GM18508 (cell line): Measurements from ENCODE around the gene FAM8A1.
"Not testable (repeated sequence)": the region's sequence is repeated elsewhere in the genome, so short reads cannot be mapped to it uniquely, and the experiment has no call there.

Experiments
- ATAC-seq: cut with Tn5 transposase; IDR thresholded peaks from one replicate; pipeline ENCODE4 v1.9.1; 2021; ENCODE audit warnings: moderate number of reproducible peaks; ENCODE audit not compliant: insufficient read depth, unreplicated experiment

The FAM8A1 gene, protein sequence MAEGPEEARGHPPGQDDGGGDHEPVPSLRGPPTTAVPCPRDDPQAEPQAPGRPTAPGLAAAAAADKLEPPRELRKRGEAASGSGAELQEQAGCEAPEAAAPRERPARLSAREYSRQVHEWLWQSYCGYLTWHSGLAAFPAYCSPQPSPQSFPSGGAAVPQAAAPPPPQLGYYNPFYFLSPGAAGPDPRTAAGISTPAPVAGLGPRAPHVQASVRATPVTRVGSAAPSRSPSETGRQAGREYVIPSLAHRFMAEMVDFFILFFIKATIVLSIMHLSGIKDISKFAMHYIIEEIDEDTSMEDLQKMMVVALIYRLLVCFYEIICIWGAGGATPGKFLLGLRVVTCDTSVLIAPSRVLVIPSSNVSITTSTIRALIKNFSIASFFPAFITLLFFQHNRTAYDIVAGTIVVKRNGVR

GRCh38 chr6:17599877-17600526 is at the start of gene FAM8A1:
FAM8A1 (plus strand) TSS chr6:17600302; CDS start chr6:17600410, 108 bp downstream.
- ATAC-seq: peak; percentile 51

DNA sequence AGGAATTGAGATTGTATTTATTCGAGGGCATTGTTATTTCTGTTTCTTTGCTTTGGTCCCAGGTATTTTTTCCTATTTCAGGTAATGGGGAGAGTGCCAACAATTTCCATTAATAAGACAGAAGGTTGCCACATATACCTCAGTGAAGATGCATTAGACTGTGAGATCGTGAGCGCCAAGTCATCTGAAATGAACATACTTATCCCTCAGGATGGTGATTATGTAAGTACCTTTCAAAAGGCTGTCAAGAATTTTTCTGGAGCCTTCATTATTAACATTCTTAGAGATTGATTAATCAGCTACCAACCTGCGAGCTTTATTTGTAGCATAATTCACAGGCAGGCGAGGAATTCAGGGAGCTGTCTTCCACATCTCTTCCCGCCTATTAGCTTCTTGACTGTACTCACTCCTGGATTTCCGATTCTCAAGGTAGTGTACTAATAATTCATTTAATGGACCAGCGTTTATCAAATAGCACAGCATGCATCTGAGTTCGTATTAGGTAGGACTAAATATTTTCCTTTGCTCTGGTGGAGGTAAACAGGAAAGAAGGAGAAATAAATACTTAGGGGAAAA is 48.6 kb upstream of the FAM8A1 start:
- no peak for ATAC-seq

DNA sequence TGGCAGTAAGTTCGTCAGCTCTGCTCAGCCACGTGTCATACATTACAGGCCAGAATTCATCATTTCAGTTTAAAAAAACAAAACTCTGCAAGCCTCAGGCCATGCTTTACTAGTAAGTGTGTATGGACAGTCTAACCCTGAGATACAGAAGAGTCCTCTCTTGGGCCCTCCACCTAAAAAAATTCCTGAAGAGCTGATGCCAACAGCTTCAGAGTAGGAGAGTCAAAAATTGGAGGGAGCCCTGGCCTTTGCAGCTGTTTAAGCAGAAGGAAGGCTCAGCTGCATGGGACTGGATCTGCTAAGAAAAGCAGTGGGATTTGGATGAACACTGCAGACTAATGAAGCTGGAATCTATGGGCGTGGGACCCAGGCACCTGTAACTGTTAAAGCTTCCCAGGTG is 47.2 kb upstream of the FAM8A1 start:
- no peak for ATAC-seq

DNA sequence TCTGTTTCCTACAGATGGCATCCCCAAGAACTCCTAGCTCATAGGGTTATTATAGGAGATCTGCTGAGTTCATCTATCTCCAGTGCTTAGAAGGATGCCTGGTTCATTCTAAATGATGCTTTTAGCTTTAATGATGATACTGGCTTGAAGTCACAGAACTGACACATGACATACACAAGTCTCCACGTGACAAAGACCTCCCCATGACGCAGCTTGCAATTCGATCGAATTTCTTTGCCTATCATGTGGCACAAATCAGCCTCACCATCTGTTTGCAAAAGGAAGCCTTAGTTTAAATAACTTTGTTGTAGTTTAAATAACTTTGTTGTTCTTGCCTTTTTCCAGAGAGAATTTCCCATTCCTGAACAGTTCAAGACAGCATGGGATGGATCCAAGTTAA is 44.1 kb upstream of the FAM8A1 start:
- no peak for ATAC-seq

GRCh38 chr6:17562636-17563035 is 37.5 kb upstream of the FAM8A1 start:
- ATAC-seq: no peak

GRCh38 chr6:17565399-17565798 is 34.7 kb upstream of the FAM8A1 start:
- ATAC-seq: no peak

DNA sequence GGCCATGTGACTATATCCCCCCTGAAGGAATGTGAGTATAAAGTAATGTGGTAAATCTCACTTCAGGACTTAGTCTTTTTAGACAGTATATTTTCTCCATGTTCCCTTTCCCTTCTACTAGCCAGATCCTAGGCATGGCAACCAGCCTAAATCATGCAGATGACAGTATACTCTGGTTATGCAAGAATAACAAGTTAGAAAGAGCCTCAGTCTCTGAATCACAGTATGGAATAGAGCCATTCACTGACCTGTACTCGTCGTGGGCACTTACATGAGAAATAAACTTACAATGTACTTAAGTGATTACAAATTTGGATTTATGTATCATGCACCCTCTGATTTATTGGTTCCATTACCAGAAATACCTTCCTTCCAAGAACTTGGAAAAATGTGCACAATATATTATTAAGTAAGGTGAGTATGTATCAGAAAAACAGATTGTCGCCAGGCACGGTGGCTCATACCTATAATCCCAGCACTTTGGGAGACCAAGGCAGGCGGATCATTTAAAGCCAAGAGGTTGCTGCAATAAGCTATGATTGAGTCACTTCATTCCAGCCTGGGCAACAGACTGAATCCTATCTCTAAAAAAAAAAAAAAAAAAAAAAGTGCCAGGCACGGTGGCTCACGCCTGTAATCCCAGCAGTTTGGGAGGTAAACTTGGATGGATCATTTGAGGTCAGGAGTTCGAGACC is 25.1 kb upstream of the FAM8A1 start:
- ATAC-seq: no peak

- ATAC-seq: no peak
Observed at GRCh38 chr6:17577059-17577458, 23.0 kb upstream of the FAM8A1 start.

- no peak for ATAC-seq
Observed at GRCh38 chr6:17580518-17581048, 19.5 kb upstream of the FAM8A1 start.

DNA sequence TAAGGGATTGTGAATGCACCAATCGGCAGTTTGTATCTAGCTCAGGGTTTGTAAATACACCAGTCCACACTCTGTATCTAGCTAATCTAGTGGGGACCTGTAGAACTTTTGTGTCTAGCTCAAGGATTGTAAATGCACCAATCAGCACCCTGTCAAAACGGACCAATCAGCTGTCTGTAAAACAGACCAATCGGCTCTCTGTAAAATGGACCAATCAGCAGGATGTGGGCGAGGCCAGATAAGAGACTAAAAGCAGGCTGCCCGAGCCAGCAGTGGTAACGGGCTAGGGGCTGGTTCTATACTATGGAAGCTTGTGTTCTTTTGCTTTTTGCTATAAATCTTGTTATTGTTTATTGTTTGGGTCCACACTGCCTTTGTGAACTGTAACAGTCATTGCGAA is 18.8 kb upstream of the FAM8A1 start:
- not testable (repeated sequence) for ATAC-seq

DNA sequence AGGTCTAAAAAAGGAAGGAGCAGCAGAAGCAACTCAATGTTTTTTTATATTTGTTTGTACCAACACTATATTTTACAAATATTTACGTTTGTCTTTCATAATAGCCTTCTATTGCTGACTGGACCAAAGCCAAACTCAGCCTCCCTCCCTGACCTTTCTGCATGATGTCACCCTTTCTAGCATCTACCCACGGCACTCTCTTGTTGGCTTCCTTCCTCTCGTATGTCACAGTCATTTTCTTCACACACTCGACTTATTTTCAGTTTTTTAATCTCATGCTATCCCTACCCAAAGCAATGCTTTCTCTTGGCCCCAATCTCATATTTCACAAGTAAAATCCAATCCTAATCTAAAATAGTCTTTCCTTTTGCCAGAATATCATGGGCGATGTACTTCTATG is 16.3 kb upstream of the FAM8A1 start:
- ATAC-seq: no peak

DNA sequence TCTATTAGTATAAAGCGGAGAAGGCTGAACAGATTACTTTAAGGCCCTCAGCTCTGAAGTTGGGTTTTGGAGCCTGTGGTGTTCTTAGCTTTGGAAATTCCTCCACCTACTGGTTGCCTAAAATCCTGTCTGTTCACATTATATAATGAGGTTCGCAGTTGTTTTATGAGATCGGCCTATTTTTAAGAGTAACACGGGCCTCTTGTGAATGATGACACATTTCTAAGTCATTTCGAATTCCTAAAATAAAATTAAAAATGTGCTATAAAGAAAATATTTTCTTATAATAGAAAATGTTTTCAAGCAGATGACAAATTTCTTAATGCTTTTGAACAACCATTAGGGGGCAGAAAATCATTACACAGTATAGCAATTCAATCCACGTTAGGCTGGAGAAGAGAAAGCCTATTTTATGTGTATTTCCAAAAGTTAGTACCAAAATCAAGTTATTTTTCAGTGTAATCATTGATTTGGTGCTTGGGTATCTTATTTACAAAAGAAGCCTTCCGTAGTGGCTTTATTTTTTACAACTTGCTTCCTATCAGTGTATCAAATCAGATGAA is 15.8 kb upstream of the FAM8A1 start:
- no peak for ATAC-seq

DNA sequence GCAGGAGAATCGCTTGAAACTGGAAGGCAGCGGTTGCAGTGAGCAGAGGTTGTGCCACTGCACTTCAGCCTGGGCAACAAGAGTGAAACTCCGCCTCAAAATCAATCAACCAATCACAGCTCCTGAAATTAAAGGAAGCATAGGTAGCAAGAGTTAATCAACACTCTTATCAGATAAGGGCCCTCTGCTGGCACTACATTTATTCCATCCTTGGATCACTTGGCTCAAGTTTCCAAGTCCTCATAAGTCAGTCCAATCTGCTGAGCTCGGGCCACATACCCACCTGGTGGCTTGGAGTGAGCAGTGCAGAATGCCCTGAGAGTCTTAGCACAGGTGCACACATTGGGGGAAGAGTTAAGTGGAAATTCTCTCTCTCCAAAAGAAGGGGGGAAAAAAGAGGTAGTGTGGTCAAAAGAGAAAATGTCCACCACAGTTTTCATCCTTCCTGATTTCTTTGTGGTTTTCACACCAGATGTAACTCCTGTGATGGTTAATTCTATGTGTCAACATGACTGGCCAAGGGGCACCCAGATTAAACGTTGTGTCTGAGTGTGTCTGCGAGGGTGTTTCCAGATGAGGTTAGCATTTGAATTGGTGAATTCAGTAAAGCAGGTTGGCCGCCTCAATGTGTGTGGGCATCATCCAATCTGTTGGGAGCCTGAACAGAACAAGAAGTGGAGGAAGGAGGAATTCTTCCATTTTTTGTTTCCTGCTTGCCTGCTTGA is 14.2 kb upstream of the FAM8A1 start:
- ATAC-seq: no peak

DNA sequence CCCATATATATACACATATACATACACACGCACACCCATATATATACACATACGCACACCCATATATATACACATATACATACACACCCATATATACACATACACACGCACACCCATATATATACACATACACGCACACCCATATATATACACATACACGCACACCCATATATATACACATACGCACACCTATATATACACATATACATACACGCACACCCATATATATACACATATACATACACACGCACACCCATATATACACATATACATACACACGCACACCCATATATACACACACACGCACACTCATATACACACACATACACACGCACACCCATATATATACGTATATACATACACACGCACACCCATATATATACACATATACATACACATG is 13.5 kb upstream of the FAM8A1 start:
- ATAC-seq: not testable (repeated sequence)

GRCh38 chr6:17588011-17588410 is 12.1 kb upstream of the FAM8A1 start:
- ATAC-seq: no peak

DNA sequence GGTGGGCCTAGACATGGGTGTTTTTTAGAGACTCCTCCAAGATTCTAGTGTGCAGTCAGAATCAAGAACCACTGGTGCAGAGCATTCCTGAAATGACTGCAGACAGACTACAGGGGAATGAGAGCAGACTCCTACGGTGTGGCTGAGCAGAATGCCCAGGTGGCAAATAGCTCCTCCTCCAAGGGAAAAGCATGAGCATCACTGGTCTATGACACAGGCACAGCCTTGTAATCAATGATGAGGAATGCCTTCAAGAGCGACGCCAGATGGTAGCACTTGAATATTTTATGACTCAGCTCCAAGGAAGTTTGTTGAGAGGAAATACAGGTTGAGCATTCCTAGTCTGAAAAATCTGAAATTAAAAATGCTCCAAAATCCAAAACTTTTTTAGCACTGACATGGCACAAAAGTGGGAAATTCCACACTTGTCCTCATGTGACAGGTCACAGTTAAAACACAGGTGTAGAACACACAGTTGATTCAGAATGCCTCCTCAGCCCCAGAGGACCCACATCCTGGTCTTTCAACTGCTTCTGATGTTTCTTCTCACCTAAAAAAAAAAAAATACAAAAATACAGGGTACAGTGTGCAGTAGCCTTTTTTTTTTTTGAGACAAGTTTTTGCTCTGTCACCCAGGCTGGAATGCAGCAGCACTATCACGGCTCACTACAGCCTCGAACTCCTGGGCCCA is 10.6 kb upstream of the FAM8A1 start:
- ATAC-seq: no peak

DNA sequence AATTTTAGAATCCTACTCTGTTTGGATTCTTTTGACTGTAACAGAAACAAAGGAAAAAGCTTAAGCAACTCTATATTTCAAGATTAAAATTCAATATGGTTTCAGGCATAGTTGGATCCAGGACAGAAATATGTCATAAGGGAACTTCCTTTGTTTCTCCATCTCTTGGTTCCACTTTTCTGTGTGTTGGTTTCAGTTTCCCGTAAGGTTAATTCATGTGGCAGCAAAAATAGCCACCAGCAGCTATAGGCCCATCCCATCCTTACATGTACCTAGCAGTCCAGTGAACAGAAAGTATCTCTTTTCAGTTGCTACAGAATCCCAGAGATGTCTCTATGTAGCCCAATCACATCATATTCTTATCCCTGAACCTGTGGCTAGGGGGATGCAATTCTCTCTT is 8.8 kb upstream of the FAM8A1 start:
- ATAC-seq: no peak

- no peak for ATAC-seq
Observed at GRCh38 chr6:17593246-17593645, 6.9 kb upstream of the FAM8A1 start.

GRCh38 chr6:17596085-17596484 is 4.0 kb upstream of the FAM8A1 start:
- ATAC-seq: no peak
